DND-41 (cell line): Measurements from ENCODE around the gene TNFRSF19.

ENCODE experiments used
- ATAC-seq: fragments of 200-7000 bp; cut with Tn5 transposase; 3 replicates; pipeline ENCODE4 v1.9.1; 2021; ENCODE audit warnings: low read depth; ENCODE audit not compliant: insufficient read depth
- DNase-seq: peaks from one replicate; pipeline ENCODE4 v3.0.0-alpha.2; 2020
- H2AFZ ChIP-seq: 2 replicates; pipeline ENCODE4 v1.6.0; 2012; ENCODE audit warnings: low read depth, low read length
- H3K27ac ChIP-seq: 2 replicates; pipeline ENCODE4 v1.5.1; 2012; ENCODE audit warnings: low read length, inconsistent platforms
- H3K27me3 ChIP-seq: fragments of 200-600 bp; sonication (generic); 2 replicates; pipeline ENCODE4 v1.6.0; 2012; ENCODE audit warnings: low read length, mild to moderate bottlenecking, inconsistent platforms; ENCODE audit not compliant: insufficient read depth, poor library complexity
- H3K36me3 ChIP-seq: 2 replicates; pipeline ENCODE4 v1.5.1; 2012; ENCODE audit warnings: low read length, inconsistent platforms; ENCODE audit not compliant: insufficient read depth
- H3K4me1 ChIP-seq: 2 replicates; pipeline ENCODE4 v1.5.1; 2012; ENCODE audit warnings: mild to moderate bottlenecking, low read length; ENCODE audit not compliant: insufficient read depth
- H3K4me2 ChIP-seq: 2 replicates; pipeline ENCODE4 v1.6.0; 2012; ENCODE audit warnings: mild to moderate bottlenecking, moderate library complexity, low read length, inconsistent platforms; ENCODE audit not compliant: insufficient read depth
- H3K4me3 ChIP-seq, 2 experiments: fragments of 200-600 bp in 1 of 2; shearing (Covaris generic) in 1 of 2; 2 replicates each; pipeline ENCODE4 v1.5.1; 2012 to 2016; ENCODE audit warnings: inconsistent platforms in 2 of 2, low read length in 2 of 2, mild to moderate bottlenecking in 2 of 2, low read depth in 1 of 2, moderate library complexity in 1 of 2
- H3K79me2 ChIP-seq: 2 replicates; pipeline ENCODE4 v1.6.0; 2012; ENCODE audit warnings: low read length, inconsistent platforms; ENCODE audit not compliant: insufficient read depth
- H3K9ac ChIP-seq: 2 replicates; pipeline ENCODE4 v1.6.0; 2012; ENCODE audit warnings: low read depth, mild to moderate bottlenecking, inconsistent platforms, low read length, moderate library complexity
- H3K9me3 ChIP-seq: 2 replicates; pipeline ENCODE4 v1.5.1; 2012; ENCODE audit warnings: low read length, moderate library complexity, mild to moderate bottlenecking, inconsistent platforms; ENCODE audit not compliant: insufficient read depth, severe bottlenecking
- H4K20me1 ChIP-seq: 2 replicates; pipeline ENCODE4 v1.6.0; 2012; ENCODE audit warnings: low read length; ENCODE audit not compliant: insufficient read depth
- CTCF ChIP-seq: IDR thresholded peaks from 2 replicates; pipeline ENCODE4 v1.5.1; 2012; ENCODE audit warnings: borderline replicate concordance, low read length, moderate library complexity, mild to moderate bottlenecking; ENCODE audit not compliant: poor library complexity, severe bottlenecking; ENCODE audit errors: extremely low read depth
- EZH2 ChIP-seq: IDR thresholded peaks from 3 replicates; pipeline ENCODE4 v1.6.1; 2012; ENCODE audit warnings: borderline replicate concordance, low read depth, mild to moderate bottlenecking, moderate library complexity, low read length, inconsistent platforms; ENCODE audit not compliant: severe bottlenecking

TNFRSF19 gene

GRCh38 chr13:23600534-23600933, 30.3 kb downstream of the TNFRSF19 start:
- H2AFZ ChIP-seq: no peak overlapping the region
- H3K79me2 ChIP-seq: no peaks in the 10 kb centered on the region
- H3K27me3 ChIP-seq: peaks cover 2% of the 10 kb centered on the region
- no peak overlapping the region for H3K27ac ChIP-seq
- DNase-seq (no peak), ATAC-seq (no peak)
- no peak overlapping the region for H3K4me3 ChIP-seq
- no peaks in the 10 kb centered on the region for H3K9me3 ChIP-seq
- H4K20me1 ChIP-seq: no peaks in the 10 kb centered on the region
- H3K4me2 ChIP-seq: no peak overlapping the region
- no peak for TF ChIP-seq CTCF
- TF ChIP-seq EZH2: no peak
- no peak overlapping the region for H3K9ac ChIP-seq
- no peaks in the 10 kb centered on the region for H3K4me1 ChIP-seq
- no peaks in the 10 kb centered on the region for H3K36me3 ChIP-seq

GRCh38 chr13:23605831-23606230, 35.6 kb downstream of the TNFRSF19 start:
- H3K9ac ChIP-seq: no peak overlapping the region
- no peak for TF ChIP-seq CTCF
- no peak for TF ChIP-seq EZH2
- H3K27ac ChIP-seq: no peak overlapping the region

GRCh38 chr13:23608138-23608537, 37.9 kb downstream of the TNFRSF19 start:
- Histone ChIP-seq H3K36me3 (no peaks in the 10 kb centered on the region), H3K9ac (no peak overlapping the region), H3K4me1 (no peaks in the 10 kb centered on the region), H4K20me1 (no peaks in the 10 kb centered on the region), H3K27me3 (peaks cover 4% of the 10 kb centered on the region), H3K4me2 (no peak overlapping the region), H3K79me2 (no peaks in the 10 kb centered on the region), H2AFZ (no peak overlapping the region), H3K9me3 (no peaks in the 10 kb centered on the region), H3K4me3 (no peak overlapping the region), H3K27ac (no peak overlapping the region)
- no peak for TF ChIP-seq CTCF
- no peak for TF ChIP-seq EZH2
- ATAC-seq (no peak), DNase-seq (no peak)

More at GRCh38 chr13:23605831-23606230, 35.6 kb downstream of the TNFRSF19 start:
- no peaks in the 10 kb centered on the region for H3K4me1 ChIP-seq
- no peaks in the 10 kb centered on the region for H3K9me3 ChIP-seq
- H3K4me3 ChIP-seq: no peak overlapping the region
- DNase-seq: no peak
- peaks cover 2% of the 10 kb centered on the region for H3K27me3 ChIP-seq
- H3K4me2 ChIP-seq: no peak overlapping the region
- no peaks in the 10 kb centered on the region for H3K79me2 ChIP-seq
- no peak overlapping the region for H2AFZ ChIP-seq
- ATAC-seq: no peak
- no peaks in the 10 kb centered on the region for H3K36me3 ChIP-seq
- H4K20me1 ChIP-seq: no peaks in the 10 kb centered on the region

GRCh38 chr13:23608701-23609413, 38.6 kb downstream of the TNFRSF19 start:
- peaks cover 4% of the 10 kb centered on the region for H3K27me3 ChIP-seq
- no peak overlapping the region for H3K27ac ChIP-seq
- TF ChIP-seq CTCF (no peak), EZH2 (no peak)
- no peaks in the 10 kb centered on the region for H3K4me1 ChIP-seq
- H3K4me3 ChIP-seq: no peak overlapping the region
- no peak overlapping the region for H3K4me2 ChIP-seq
- no peaks in the 10 kb centered on the region for H3K9me3 ChIP-seq
- no peak for DNase-seq
- no peak overlapping the region for H2AFZ ChIP-seq
- no peaks in the 10 kb centered on the region for H4K20me1 ChIP-seq
- H3K79me2 ChIP-seq: no peaks in the 10 kb centered on the region
- ATAC-seq: no peak
- no peak overlapping the region for H3K9ac ChIP-seq
- H3K36me3 ChIP-seq: no peaks in the 10 kb centered on the region
